T-helper 9 cell (primary cell): ENCODE measurements around the gene TAGLN2.

ENCODE experiments used
- DNase-seq: peaks from one replicate; pipeline ENCODE4 v3.0.0-alpha.2; 2020

The TAGLN2 gene

DNA sequence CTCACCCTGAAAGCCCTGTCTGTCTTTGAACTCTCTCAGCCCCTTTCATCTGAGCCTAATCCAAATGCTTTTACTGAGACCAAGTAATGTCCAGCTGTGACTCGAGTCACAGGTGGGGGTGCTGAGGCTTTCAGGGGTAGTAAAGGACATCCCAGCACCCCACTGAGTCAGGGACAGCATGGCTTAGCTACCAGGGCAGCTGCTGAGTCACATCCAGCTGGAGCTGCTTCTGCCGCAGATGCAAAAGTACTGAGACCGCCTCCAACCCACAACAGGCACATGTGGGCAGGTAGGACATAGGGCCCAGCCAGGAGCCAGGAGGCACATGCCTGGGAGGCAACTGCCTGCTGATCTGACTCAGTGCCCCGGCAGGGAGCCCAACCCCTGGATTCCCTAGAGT lies 56.1 kb downstream of the TAGLN2 start:
- no peak for DNase-seq

GRCh38 chr1:159868766-159869165 lies 56.5 kb downstream of the TAGLN2 start:
- no peak for DNase-seq
